Measurements from ENCODE around the gene COL23A1. TPM values are rescaled to one million over a fixed set of nuclear protein-coding genes. Genes with fewer than 3 reads are reported as not detected.

Gene COL23A1
- total RNA-seq, 4 donors from 2014 or later, result 7.9 to 20.4 (median 12.0) TPM

DNA sequence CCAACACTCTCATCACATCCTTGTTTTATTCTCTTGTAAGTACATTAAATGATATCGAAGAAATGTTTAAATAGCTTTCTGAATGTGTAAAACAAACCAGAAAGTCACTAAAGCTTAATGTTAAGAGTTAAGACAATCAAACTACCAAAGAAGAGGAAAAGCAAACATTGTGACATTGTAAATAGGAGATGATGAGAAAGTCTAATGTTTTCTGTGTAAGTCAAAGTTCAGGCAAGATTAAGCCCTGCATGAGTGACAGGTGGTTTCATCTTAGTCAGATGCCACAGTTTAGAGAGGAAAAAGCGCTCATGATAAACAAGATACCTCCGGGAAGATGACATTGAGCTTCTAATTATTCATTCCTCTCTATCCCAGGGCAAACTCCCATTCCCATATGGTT, 306.7 kb downstream of the COL23A1 start:
- H3K36me3 ChIP-seq, result no peaks in the 10 kb centered on the region
- H3K27ac ChIP-seq, result no peak overlapping the region
- H3K4me3 ChIP-seq, result no peak overlapping the region
- DNase-seq (ENCODE audit: low spot score in 2 of 2), result no peak
- H3K9me3 ChIP-seq, result peaks cover 0 to 14% (median 4%) of the 10 kb centered on the region in 4 donors
- 94 to 95% methylated on average over 3 of the region's 3 CpGs for WGBS, 2 donors
- no peaks in the 10 kb centered on the region for H3K27me3 ChIP-seq
- TF ChIP-seq, protein P1, sequence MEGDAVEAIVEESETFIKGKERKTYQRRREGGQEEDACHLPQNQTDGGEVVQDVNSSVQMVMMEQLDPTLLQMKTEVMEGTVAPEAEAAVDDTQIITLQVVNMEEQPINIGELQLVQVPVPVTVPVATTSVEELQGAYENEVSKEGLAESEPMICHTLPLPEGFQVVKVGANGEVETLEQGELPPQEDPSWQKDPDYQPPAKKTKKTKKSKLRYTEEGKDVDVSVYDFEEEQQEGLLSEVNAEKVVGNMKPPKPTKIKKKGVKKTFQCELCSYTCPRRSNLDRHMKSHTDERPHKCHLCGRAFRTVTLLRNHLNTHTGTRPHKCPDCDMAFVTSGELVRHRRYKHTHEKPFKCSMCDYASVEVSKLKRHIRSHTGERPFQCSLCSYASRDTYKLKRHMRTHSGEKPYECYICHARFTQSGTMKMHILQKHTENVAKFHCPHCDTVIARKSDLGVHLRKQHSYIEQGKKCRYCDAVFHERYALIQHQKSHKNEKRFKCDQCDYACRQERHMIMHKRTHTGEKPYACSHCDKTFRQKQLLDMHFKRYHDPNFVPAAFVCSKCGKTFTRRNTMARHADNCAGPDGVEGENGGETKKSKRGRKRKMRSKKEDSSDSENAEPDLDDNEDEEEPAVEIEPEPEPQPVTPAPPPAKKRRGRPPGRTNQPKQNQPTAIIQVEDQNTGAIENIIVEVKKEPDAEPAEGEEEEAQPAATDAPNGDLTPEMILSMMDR (IDR thresholded peaks at IDR 0.05), result no peak
- TF ChIP-seq EP300 (IDR thresholded peaks at IDR 0.05) (no peak), POLR2A (IDR thresholded peaks at IDR 0.05) (no peak)
- H3K4me1 ChIP-seq, result peaks cover 0 to 10% (median 6%) of the 10 kb centered on the region in 4 donors

DNA sequence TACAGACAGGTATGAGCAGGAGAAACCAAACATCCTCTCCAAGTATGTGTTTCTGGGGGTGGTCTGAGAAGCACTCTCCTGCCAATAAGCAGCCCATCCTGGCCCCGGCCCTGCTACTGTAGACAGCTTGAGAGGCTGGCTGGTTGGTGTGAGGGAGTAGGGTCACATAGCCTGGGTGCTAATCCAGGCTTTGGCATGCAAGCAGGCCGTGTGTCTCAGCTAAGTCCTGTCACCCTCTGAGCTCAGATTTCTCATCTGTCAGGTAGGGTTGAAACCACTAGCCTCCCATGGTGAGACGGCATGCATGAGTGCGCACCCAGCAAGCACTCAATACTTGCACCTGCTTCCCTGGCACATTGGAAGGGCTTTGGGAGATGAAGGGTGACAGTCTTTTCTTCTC, 307.8 kb downstream of the COL23A1 start:
- H3K36me3 ChIP-seq, result no peaks in the 10 kb centered on the region
- peaks cover 0 to 10% (median 6%) of the 10 kb centered on the region in 4 donors for H3K4me1 ChIP-seq
- H3K27me3 ChIP-seq, result no peaks in the 10 kb centered on the region
- no peak for DNase-seq (ENCODE audit: low spot score in 2 of 2)
- no peak for TF ChIP-seq POLR2A (IDR thresholded peaks at IDR 0.05)
- TF ChIP-seq EP300 (IDR thresholded peaks at IDR 0.05), result no peak
- TF ChIP-seq, protein P1 (IDR thresholded peaks at IDR 0.05), result no peak
- H3K9me3 ChIP-seq, result peaks cover 0 to 14% (median 4%) of the 10 kb centered on the region in 4 donors
- H3K4me3 ChIP-seq, result no peak overlapping the region
- no peak overlapping the region for H3K27ac ChIP-seq
- 89 to 95% methylated on average over 4 of the region's 4 CpGs for WGBS, 2 donors

DNA sequence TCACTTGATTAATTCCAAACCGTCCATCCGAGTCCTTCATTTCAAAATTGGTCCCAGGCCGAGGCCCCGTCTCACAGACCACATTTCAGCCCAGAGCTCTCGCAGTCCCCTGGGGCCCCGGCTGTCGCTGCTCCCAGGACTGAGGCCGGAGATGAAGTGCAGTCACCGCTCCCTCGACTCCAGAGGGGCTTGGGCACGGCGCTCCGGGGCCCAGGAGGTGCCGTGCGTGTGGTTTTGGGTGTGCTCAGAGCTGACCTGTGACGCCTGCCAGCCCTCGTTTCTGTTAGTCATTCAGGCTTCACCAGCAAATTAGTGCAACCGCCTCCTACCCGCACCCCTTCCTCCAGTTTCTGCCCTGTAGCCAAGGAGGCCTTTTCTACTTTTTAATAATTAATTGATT, 308.9 kb downstream of the COL23A1 start:
- Histone ChIP-seq H3K36me3 (no peaks in the 10 kb centered on the region), H3K27ac (no peak overlapping the region), H3K9me3 (peaks cover 0 to 15% (median 4%) of the 10 kb centered on the region in 4 donors), H3K4me1 (peaks cover 0 to 10% (median 6%) of the 10 kb centered on the region in 4 donors), H3K4me3 (no peak overlapping the region), H3K27me3 (peaks cover 0 to 1% of the 10 kb centered on the region in 2 donors)
- WGBS, 2 donors, result 71 to 96% methylated on average over 13 to 19 of the region's 19 CpGs
- no peak for DNase-seq (ENCODE audit: low spot score in 2 of 2)
- TF ChIP-seq EP300 (IDR thresholded peaks at IDR 0.05), result no peak
- no peak for TF ChIP-seq POLR2A (IDR thresholded peaks at IDR 0.05)
- TF ChIP-seq, protein P1 (IDR thresholded peaks at IDR 0.05), result no peak

DNA sequence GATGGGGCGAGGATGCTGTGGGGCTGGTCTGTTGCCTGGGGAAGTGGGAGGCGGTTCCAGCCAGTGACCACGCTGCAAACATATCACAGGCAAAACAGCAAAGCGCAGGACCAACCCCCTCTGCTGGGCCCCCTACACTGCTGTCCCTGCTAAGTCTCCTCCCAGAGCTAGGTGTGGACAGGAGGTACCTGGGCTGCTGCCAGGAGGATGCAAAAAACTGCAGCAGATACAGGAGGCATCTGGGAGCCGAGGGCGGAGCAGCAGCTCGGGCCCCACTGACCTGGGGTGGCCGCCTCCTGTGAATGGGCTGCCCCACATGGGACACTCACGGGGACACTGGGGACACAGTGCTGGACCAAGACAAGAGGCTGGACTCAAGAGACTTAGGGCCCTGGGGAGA, 309.6 kb downstream of the COL23A1 start:
- peaks cover 0 to 10% (median 6%) of the 10 kb centered on the region in 4 donors for H3K4me1 ChIP-seq
- DNase-seq (ENCODE audit: low spot score in 2 of 2), result no peak
- WGBS, 2 donors, result 89 to 93% methylated on average over 9 of the region's 9 CpGs
- H3K9me3 ChIP-seq, result peaks cover 0 to 22% (median 4%) of the 10 kb centered on the region in 4 donors
- H3K4me3 ChIP-seq, result no peak overlapping the region
- H3K27me3 ChIP-seq, result peaks cover 0 to 3% of the 10 kb centered on the region in 2 donors
- TF ChIP-seq EP300 (IDR thresholded peaks at IDR 0.05) (no peak), POLR2A (IDR thresholded peaks at IDR 0.05) (no peak)
- TF ChIP-seq, protein P1 (IDR thresholded peaks at IDR 0.05), result no peak
- H3K27ac ChIP-seq, result no peak overlapping the region
- no peaks in the 10 kb centered on the region for H3K36me3 ChIP-seq

DNA sequence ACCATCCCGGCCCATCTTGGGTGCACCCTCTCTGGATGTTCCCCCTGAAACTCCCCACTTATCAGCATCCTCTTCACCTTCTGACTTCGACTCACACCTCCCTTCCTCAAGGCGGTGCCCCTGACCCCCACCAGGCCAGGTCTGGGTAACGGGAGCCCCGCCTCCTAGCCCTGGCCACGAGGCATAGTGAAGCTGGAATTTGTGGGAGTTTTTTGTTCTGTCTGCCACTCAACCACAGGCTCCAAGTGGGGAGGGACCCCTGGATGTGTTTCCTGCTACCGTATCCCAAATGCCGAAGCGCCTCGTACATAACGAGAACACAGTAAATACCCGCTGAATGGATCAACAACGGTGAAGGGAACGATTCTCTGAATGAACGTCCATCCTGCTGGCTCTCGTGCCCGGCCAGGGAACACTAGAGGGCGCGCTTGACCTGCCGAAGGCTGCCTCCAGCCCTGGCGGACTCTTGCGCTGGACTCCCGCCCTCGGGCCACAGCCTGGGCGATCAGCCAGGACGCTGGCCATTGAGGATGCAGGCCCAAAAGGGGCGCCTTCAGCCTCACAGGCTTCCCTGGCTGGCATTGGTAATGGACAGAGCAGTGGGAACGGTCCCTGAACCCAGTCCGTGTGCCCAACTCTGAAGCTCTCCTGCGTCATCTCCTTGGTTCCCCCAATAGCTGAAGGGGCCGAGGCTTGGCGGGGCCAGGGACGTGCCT, 310.3 kb downstream of the COL23A1 start:
- Histone ChIP-seq H3K27ac (no peak overlapping the region), H3K4me3 (no peak overlapping the region), H3K9me3 (peaks cover 0 to 23% (median 4%) of the 10 kb centered on the region in 4 donors), H3K27me3 (peaks cover 0 to 3% of the 10 kb centered on the region in 2 donors), H3K4me1 (peaks cover 0 to 10% (median 6%) of the 10 kb centered on the region in 4 donors), H3K36me3 (no peaks in the 10 kb centered on the region)
- 13 to 31% methylated on average over 20 to 26 of the region's 33 CpGs for WGBS, 2 donors
- TF ChIP-seq POLR2A (IDR thresholded peaks at IDR 0.05), result no peak
- TF ChIP-seq, protein P1 (IDR thresholded peaks at IDR 0.05), result peak; percentile 75 to 92 (median 89)
- peak in 1 of 2 donors; percentile 51 for TF ChIP-seq EP300 (IDR thresholded peaks at IDR 0.05)
- DNase-seq (ENCODE audit: low spot score in 2 of 2), result peak; percentile 76 to 86

Measured in tibial nerve (tissue), 4 donors.